Measurements from ENCODE around the gene SNTG2. TPM values are rescaled to one million over a fixed set of nuclear protein-coding genes. Genes with fewer than 3 reads are reported as not detected.

The SNTG2 gene
- total RNA-seq, 2 experiments from 2014 or later = 0.52 to 1.1 TPM

DNA sequence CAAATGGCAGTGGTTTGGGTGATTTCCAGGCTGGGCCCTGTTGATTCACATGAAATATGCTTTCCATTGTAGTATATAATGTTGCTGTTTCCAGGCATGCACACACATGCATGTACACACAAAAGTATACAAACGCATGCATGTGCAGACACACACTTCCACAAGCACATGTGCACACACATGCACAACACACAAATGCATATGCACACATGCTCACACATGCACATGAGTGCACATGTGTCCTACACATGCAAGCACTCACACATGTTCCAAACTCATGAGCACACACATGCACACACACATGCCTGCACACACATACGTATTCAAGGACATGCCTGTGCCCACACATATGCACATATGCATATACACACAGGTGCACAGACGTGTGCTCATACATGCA, 30.6 kb downstream of the SNTG2 start:
- ChIA-PET CTCF (no interaction called here), POLR2A (no interaction called here)

GRCh38 chr2:981759-982158, 31.1 kb downstream of the SNTG2 start:
- CTCF ChIA-PET = no interaction called here
- POLR2A ChIA-PET = no interaction called here

DNA sequence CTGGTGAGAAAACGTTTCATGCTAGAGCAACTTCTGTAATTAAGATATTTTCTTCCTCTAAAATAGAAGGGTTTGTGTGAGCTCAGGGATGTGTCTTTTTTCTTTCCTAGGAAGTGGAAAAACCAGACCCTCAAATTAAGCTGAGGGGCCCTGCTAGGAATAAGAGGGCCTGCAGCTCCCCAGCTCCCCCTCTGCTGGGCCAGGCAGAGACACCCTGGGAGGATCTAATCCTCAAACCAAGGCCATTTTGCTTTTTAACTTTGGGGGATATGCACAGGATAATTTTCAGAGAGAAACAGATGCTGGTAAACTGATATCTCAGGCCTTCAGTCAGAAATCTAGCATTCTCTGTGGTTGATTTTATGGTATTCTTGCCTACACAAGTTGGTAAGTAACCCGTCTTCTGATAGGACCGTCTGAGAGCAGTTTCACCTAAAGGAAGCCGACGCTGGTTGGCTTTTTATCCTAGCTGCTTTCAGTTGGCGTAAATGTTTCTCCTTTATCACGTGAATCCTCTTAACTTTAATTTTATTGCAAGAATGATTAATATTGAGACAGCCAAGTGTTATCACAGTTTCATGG, 34.8 kb downstream of the SNTG2 start:
- ChIA-PET CTCF (no interaction called here), POLR2A (no interaction called here)

GRCh38 chr2:987789-988188, 37.1 kb downstream of the SNTG2 start:
- ChIA-PET CTCF (no interaction called here), POLR2A (no interaction called here)

DNA sequence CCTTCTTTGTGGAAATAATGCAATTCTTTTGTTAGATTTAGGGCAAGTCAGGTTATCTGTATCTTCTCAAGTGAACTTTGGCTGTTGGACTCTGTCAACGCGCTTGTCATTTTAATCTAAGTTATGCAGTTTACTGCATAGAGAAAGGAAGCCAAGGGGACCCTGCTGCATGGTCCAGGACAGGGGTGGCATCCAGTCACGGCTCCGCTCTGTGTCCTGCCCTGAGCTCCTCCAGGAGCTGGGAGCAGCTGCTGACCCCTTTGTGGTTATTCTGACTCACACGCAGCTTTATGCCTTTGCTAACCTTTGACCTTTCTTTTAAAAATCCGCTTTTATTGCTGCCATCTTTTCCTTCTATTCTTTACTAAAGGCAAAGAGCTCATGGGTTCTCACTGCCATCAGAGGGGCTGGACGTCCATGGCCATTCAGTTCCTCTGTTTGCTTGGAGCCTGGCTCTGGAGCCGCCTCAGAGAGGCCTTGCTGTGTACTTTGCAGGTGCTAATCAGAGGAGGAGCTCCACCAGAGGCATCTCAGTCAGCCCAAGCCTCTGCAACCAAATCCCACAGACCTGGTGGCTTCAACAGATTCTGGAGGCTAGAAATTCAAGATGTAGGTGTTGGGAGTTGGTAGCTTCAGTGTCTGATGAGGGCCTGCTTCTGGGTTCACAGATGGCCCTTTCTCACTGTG, 39.3 kb downstream of the SNTG2 start:
- CTCF ChIA-PET = no interaction called here
- POLR2A ChIA-PET = no interaction called here

DNA sequence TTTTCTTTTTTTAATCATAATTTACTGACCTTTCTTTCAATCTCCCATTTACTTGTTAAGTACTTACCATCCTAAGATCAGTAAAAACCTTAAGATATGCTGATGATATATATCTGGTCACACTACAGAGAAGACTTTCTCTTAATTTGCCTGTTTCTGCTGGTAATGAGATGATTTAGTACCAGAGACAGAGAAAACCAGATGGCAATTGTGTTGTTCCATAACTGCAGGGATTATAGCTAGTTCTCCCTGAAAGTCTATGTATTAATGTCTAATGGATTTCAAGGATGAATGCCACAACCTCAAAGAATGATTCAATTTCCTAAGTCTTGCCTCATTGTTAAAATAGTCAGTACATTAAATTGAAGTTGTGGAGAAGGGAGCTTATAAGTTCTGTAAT, 40.3 kb downstream of the SNTG2 start:
- POLR2A ChIA-PET = no interaction called here

DNA sequence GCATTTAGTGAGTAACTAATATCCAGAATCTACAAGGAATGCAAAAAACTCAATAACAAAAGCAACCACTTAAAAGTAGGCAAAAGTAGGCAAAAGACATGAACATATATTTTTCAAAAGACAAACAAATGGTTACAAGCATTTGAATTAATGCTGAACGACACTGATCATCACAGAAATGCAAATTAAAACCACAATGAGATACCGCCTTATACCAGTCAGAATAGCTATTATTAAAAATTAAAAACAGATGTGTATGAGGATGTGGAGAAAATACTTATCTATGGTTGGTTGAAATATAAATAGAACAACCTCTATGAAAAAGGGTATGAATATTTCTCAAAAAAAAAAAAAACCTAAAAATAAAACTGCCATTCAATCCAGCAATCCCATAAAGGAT, 51.7 kb downstream of the SNTG2 start:
- POLR2A ChIA-PET = no interaction called here
- CTCF ChIA-PET = no interaction called here

More for the DNA sequence above, 40.3 kb downstream of the SNTG2 start:
- CTCF ChIA-PET = no interaction called here

DNA sequence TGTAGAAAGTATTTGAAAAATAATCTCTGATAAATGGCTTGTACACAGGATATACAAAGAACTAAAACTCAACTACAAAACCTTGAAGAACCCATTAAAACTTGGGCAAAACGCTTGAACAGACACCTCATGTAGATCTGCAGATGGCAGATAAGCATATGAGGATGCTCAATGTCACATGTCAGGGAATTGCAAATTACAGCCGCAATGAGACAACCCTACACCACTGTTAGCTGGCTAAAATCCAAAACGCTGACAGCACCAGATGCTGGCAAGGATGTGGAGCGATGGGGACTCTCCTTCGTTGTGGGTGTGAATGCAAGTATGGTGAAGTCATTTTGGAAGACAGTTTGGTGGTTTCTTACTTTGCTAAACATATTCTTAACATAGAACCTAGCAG, 53.7 kb downstream of the SNTG2 start:
- POLR2A ChIA-PET = no interaction called here
- CTCF ChIA-PET = no interaction called here

DNA sequence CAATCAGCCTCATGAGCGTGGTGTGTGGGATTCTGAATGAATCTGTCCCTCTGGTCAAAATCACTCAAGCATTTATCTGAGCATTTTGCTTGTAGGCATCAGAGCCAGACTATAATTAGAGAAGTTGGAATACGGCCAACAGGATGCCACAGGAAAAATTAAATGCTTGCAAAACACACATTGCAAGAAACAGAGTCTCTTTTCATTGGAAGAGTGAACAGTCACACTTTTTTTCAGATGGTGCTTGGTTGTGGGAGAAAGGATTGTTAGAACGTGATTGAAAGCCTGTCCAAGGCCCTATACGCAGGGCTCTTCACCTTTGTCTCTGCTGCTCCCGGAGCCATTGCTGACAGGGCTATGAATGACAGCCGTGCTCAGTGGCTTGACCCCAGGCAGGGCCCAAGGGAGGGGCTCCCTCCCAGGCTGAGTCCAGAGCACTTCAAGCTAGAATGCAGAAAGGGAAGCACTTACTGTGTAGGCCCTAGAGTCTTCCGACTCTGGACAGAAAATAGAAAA, 59.8 kb downstream of the SNTG2 start:
- POLR2A ChIA-PET = no interaction called here
- CTCF ChIA-PET = no interaction called here

DNA sequence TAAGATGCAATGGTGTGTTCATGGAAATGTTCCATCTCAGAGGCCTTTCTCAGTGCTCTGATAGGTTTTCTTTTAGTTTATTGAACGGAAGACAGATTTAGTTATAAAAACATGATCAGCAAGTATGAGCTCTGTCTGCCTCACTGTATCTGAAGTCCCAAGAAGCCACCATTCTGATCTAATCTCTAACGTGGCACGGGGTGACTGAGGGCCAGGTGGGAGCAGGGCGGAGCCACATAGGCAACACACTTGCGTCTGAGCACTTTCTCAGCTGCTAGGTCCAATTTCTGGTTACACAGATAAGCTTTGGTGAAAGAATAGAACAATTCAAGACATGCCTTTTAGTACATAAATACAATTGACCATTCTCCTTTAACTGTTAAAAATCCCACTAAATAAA, 60.4 kb downstream of the SNTG2 start:
- ChIA-PET CTCF (no interaction called here), POLR2A (no interaction called here)

DNA sequence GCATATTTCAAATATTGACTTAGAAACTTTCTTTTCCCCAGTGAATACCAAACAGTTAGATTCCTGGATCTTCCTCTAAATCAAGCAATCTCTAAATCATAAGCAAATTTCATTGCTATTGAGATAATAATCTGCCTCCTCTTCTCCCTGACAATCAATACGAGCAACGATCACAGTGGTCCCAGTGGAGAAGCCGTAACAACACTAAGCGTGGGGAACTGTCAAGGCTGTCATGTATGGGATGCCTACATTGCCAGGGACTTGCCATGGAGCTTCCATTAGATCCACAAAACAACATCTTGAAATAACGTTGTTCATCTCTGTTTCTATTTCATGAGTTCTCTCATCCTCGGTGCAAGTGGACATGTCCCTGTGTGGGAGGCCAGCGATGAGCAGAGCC, 61.3 kb downstream of the SNTG2 start:
- ChIA-PET POLR2A (no interaction called here), CTCF (no interaction called here)

GRCh38 chr2:1014802-1015201, 64.2 kb downstream of the SNTG2 start:
- CTCF ChIA-PET = no interaction called here

DNA sequence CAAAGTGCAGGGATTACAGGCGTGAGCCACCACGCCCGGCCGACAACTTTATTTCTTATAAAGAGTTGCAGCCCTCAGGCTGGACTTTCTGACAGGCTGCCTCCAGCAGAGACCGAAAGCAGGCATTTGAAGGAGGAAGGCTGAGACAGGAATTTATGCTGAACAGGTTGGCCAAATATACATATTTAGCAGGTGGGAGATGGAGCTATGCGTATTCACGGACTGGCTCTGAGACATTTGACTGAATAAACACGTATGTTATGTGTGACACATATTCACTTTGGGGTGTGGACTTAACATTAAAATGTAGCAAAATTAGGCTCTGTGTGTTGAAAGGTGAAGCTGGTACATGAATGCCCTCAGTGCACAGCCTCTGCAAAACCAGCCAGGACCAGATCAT, 65.9 kb downstream of the SNTG2 start:
- ChIA-PET CTCF (no interaction called here), POLR2A (no interaction called here)

More at GRCh38 chr2:1014802-1015201, 64.2 kb downstream of the SNTG2 start:
- POLR2A ChIA-PET = no interaction called here

GRCh38 chr2:1017827-1018226, 67.2 kb downstream of the SNTG2 start:
- POLR2A ChIA-PET = no interaction called here

GRCh38 chr2:1020206-1020605, 69.6 kb downstream of the SNTG2 start:
- POLR2A ChIA-PET = no interaction called here
- CTCF ChIA-PET = interaction anchor here (0.7 kb wide), 1 partner anchor 122 kb away, joined by 3 read pairs; no protein-coding TSS in a partner anchor

More at GRCh38 chr2:1017827-1018226, 67.2 kb downstream of the SNTG2 start:
- CTCF ChIA-PET = no interaction called here

DNA sequence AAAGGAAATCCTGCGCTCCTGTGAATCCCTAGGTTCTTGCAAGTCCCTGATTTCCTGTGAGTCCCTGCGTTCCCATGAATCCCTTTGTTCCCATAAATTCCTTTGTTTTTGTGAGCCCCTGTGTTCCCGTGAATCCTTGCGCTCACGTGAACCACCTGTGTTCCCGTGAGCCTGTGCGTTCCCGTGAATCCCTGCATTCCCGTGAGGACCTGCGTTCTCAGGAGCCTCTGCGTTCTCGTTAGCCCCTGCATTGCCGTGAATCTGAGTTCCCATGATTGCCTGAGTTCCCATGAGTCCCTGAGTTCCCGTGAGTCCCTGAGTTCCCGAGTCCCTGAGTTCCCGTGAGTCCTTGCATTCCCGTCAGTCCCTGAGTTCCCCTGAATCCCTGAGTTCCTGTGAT, 71.5 kb downstream of the SNTG2 start:
- CTCF ChIA-PET = no interaction called here
- POLR2A ChIA-PET = no interaction called here

DNA sequence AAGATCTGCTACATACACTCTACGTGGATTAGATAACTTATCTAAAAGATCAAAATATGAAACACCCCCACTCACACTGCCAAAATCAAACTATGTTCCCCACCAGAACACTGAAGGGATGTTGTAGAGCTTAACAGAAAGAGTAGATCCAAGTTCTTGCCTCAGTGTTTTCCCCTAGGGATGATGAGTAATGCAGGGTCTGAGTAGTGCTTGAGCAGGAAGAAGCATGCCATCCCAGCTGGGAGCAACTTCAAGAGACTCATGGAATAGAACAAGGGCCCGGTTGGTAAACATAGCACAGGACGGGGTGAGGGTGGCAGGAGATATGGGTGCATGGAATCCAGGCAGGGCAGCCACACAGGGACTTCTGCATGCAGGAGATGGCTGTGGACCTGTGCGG, 74.3 kb downstream of the SNTG2 start:
- CTCF ChIA-PET = no interaction called here

DNA sequence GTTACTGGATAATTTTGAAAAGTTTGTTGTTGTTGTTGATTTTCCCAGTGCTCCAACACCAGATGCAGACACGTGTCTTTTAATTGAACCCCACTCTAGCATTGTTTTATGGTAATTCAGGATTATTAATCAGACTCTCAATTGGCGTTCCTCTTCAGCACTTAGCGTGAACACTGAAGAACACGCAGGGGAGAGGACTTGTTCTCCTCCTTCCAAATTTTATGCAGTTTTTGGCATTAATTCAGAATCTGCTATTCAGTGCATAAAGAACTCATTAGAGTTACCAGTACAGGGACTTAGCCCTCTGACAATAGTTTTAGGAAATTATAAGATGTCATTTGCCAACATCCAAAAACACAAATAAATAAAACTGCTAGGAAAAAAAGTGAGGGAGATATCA, 75.5 kb downstream of the SNTG2 start:
- ChIA-PET POLR2A (no interaction called here), CTCF (no interaction called here)

More for the DNA sequence above, 74.3 kb downstream of the SNTG2 start:
- POLR2A ChIA-PET = no interaction called here

DNA sequence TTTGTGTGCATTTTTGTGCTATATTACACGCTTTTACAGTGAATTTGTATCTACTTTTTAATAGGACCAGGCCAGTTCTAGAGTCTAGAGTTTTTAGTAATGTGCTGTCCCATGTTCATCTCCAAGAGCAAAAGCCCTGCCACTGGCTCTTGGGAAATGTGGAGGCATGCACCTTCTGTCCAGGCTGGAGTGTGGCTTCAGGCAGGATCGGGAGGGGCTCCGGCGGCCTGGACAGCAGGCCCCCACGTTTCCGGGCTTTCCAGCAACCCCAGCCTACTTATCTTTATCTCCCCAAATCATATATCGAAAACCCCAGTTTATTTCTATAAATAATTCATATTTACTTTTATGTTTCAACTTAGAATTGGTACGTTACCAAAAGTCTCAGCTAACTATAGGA, 78.2 kb downstream of the SNTG2 start:
- ChIA-PET CTCF (no interaction called here), POLR2A (no interaction called here)

GRCh38 chr2:1032030-1032429, 81.4 kb downstream of the SNTG2 start:
- POLR2A ChIA-PET = no interaction called here
- CTCF ChIA-PET = no interaction called here

- CTCF ChIA-PET = no interaction called here
These were observed 82.4 kb downstream of the SNTG2 start for GRCh38 chr2:1033069-1033468.

DNA sequence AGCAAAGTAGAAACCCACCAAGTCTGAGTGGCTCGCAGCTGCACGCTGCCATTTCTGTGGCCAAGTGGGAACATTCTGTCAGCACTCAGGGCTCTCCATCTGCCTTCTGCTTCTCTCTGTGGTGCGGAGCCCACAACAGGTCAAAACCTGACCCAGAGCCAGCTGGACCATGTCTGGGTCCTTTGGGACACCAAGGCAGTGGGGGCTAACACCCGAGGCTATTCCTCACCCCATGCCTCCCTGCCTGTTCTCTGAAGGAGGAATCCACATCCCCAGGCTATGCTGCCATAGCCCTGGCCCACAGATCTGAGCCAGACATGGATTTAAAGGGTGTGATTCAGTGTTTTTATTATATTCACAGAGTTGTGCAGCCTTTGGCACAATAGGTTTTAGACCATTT, 86.4 kb downstream of the SNTG2 start:
- ChIA-PET POLR2A (no interaction called here), CTCF (no interaction called here)

More at GRCh38 chr2:1033069-1033468, 82.4 kb downstream of the SNTG2 start:
- POLR2A ChIA-PET = no interaction called here

All from activated CD8-positive, alpha-beta memory T cell treated with anti-CD3 and anti-CD28 coated beads for 36 hours (primary cell).